ENCODE data around the gene FXYD1. TPM values are rescaled to one million over a fixed set of nuclear protein-coding genes. Genes with fewer than 3 reads are reported as not detected.
A peak's percentile ranks its signal among the peaks of the same experiment; 100 is the strongest.

Gene FXYD1
- total and polyA plus RNA-seq, 2 of the 8 experiments (the other 6 are each of a cell fraction or from before 2014, with no cell fraction given), result 1.6 to 8.1 TPM

DNA sequence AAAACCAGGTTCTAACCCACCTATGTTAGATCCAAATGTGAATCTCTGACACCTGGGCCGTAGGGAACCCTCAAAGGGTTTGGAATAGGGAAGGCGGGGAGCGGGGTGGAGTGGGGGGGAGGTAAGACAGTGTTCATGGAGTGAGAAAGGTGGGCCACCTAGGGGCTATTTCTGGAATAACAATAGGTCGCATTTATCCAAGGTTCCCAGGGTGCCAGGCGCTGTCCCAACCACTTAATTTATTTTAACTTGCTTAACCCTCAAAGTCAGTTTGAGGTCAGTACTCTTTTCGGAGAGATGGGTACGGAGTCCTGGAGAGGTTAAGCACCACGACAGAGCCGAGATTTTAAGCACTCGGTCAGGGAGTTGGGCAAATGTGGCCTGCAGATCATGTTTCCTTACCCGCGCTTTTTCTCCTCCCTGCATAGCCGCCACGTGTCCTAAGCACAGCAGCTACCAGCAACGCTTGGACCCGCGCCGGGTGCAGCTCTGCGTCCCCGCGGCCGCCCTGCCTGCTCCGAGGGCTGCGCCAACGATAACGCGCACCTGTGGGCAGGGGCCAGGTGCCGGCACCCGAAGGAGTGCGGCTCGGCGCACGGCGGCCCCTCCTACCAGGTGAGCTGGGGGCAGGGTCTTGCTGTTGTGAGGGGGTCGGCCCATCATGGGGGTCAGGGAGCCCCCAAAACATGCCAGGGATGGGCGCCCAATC is 48.0 kb upstream of the FXYD1 start:
- Histone ChIP-seq H3K18ac (ENCODE audit: extremely low read depth, low read length) (peak overlapping the region; percentile 97), H2BK20ac (ENCODE audit: low read length) (peak overlapping the region; percentile 95; the same call in 1 of the 2 replicates), H3K4me1 (replicated peaks in 1 of 4; ENCODE audit: control insufficient read depth in 3 of 4, insufficient read depth in 4 of 4, low read length in 3 of 4) (peaks cover 3 to 14% (median 6%) of the 10 kb centered on the region in 4 experiments; a peak in 6 of 7 replicates), H2AFZ (ENCODE audit: low read length) (peak overlapping the region; percentile 96; the same call in 1 of the 2 replicates), H3K14ac (ENCODE audit: insufficient read length) (no peak overlapping the region), H3K27ac (ENCODE audit: low read depth, low read length) (no peak overlapping the region), H3K9me3 (ENCODE audit: insufficient read depth in 2 of 2, low read depth in 1 of 2, low read length in 1 of 2) (no peaks in the 10 kb centered on the region), H3K23ac (ENCODE audit: insufficient read length) (no peak overlapping the region), H3K4me2 (ENCODE audit: insufficient read depth in 1 of 2, low read depth in 2 of 2, low read length in 2 of 2) (peak overlapping the region; percentile 64 to 77), H3K23me2 (ENCODE audit: low read depth, low read length) (peaks cover 5% of the 10 kb centered on the region; the same call in 1 of the 2 replicates), H4K8ac (ENCODE audit: extremely low read depth, insufficient read depth, low read length) (peak overlapping the region; percentile 65; the same call in 1 of the 2 replicates), H2BK15ac (ENCODE audit: low read length) (peak overlapping the region; percentile 72; the same call in 1 of the 2 replicates), H4K5ac (ENCODE audit: insufficient read length, low read depth, low read length) (peak overlapping the region; percentile 63), H4K20me1 (replicated peaks in 1 of 2; ENCODE audit: control insufficient read depth in 1 of 2, insufficient read depth in 2 of 2, low read length in 2 of 2) (no peaks in the 10 kb centered on the region), H2BK12ac (ENCODE audit: low read depth, low read length) (peak overlapping the region; percentile 95), H3K9ac (replicated peaks in 1 of 4; ENCODE audit: extremely low read depth in 1 of 4, low read depth in 3 of 4, low read length in 3 of 4) (peak overlapping the region in 3 of 4 experiments; percentile 20 to 38 (median 26); a peak in 2 of 7 replicates), H3K36me3 (ENCODE audit: control insufficient read depth in 2 of 4, insufficient read depth in 4 of 4, low read length in 3 of 4) (no peaks in the 10 kb centered on the region), H3K27me3 (replicated peaks in 1 of 4; ENCODE audit: control insufficient read depth in 3 of 4, extremely low read depth in 1 of 4, insufficient read depth in 3 of 4, low read length in 3 of 4) (no peaks in the 10 kb centered on the region), H3K56ac (replicated peaks; ENCODE audit: insufficient read length, low read depth, low read length) (no peak overlapping the region), H3K4ac (replicated peaks; ENCODE audit: insufficient read length, low read depth, low read length) (peak overlapping the region; percentile 57), H2BK5ac (ENCODE audit: low read depth, low read length) (no peak overlapping the region), H3K4me3 (ENCODE audit: extremely low read depth in 1 of 4, insufficient read depth in 2 of 4, low read depth in 3 of 4, low read length in 4 of 4) (peak overlapping the region; percentile 13 to 45 (median 36); a peak in 7 of 8 replicates), H4K91ac (replicated peaks; ENCODE audit: insufficient read length, low read length) (peak overlapping the region; percentile 91), H3K79me2 (ENCODE audit: control insufficient read depth in 1 of 2, insufficient read depth in 2 of 2, low read length in 2 of 2) (no peaks in the 10 kb centered on the region), H3K79me1 (ENCODE audit: low read depth, low read length) (no peaks in the 10 kb centered on the region), H2AK5ac (ENCODE audit: low read depth, low read length) (no peak overlapping the region), H2BK120ac (replicated peaks; ENCODE audit: low read depth, low read length) (peak overlapping the region; percentile 98)
- no peak for FAIRE-seq
- 13% methylated on average over 34 of the region's 36 CpGs; no CpG with 5 or more reads in 1 of the 2 experiments for WGBS, 2 experiments (ENCODE audit: extremely low coverage in 1 of 2, insufficient coverage in 1 of 2, insufficient read length in 1 of 2, insufficient replicate concordance in 2 of 2, low coverage in 1 of 2, low lambda C conversion rate in 2 of 2, missing lambda C conversion rate in 1 of 2)
- ChIA-PET POLR2A (ENCODE audit: partially characterized antibody) (interaction anchor here (0.9 to 3.8 kb wide), 4 partner anchors 10 to 26 kb away, joined by 3 to 26 read pairs (median 4); no protein-coding TSS in a partner anchor), CTCF (ENCODE audit: partially characterized antibody) (interaction anchor here (0.8 to 5.1 kb wide), 19 partner anchors 10 to 250 kb away, joined by 3 to 56 read pairs (median 7); partner anchors contain the start of genes FXYD5, HPN and LGI4)
- DNase-seq (ENCODE audit: low read depth in 1 of 2, low spot score in 2 of 2), result peak in 1 of 2 experiments; percentile 80
- TF ChIP-seq YY1 (IDR thresholded peaks at IDR 0.05; ENCODE audit: low read depth, low read length) (0 out of 2 replicates have a peak, but pooled peaks have one; percentile 20), RNF2 (IDR thresholded peaks at IDR 0.05; ENCODE audit: borderline replicate concordance, low read depth, low read length, missing control alignments, poor library complexity, severe bottlenecking) (peak; percentile 57), TCF12 (IDR thresholded peaks at IDR 0.05; ENCODE audit: low read depth, low read length) (no peak), GABPA (IDR thresholded peaks at IDR 0.05; ENCODE audit: borderline replicate concordance, insufficient read depth, low read length) (0 out of 2 replicates have a peak, but pooled peaks have one; percentile 36), RAD21 (IDR thresholded peaks at IDR 0.05 in 1 of 2, conservative IDR thresholded peaks at IDR 0.05 in 1 of 2; ENCODE audit: low read depth in 2 of 2, low read length in 2 of 2) (peak; percentile 52 to 59)
- TF ChIP-seq, protein P1, sequence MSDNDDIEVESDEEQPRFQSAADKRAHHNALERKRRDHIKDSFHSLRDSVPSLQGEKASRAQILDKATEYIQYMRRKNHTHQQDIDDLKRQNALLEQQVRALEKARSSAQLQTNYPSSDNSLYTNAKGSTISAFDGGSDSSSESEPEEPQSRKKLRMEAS (IDR thresholded peaks at IDR 0.05), result peak; percentile 99
- TF ChIP-seq, protein P2, sequence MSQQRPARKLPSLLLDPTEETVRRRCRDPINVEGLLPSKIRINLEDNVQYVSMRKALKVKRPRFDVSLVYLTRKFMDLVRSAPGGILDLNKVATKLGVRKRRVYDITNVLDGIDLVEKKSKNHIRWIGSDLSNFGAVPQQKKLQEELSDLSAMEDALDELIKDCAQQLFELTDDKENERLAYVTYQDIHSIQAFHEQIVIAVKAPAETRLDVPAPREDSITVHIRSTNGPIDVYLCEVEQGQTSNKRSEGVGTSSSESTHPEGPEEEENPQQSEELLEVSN (IDR thresholded peaks at IDR 0.05), result peak; percentile 99

All from H1 (cell line).